ENCODE measurements around the gene OTOP2. TPM values are rescaled to one million over a fixed set of nuclear protein-coding genes. Genes with fewer than 3 reads are reported as not detected.
A peak's percentile ranks its signal among the peaks of the same experiment; 100 is the strongest.

OTOP2 gene
- total and polyA plus RNA-seq, 2 of the 8 experiments (the other 6 are each of a cell fraction or from before 2014, with no cell fraction given), result 0.23 TPM; not detected in 1

DNA sequence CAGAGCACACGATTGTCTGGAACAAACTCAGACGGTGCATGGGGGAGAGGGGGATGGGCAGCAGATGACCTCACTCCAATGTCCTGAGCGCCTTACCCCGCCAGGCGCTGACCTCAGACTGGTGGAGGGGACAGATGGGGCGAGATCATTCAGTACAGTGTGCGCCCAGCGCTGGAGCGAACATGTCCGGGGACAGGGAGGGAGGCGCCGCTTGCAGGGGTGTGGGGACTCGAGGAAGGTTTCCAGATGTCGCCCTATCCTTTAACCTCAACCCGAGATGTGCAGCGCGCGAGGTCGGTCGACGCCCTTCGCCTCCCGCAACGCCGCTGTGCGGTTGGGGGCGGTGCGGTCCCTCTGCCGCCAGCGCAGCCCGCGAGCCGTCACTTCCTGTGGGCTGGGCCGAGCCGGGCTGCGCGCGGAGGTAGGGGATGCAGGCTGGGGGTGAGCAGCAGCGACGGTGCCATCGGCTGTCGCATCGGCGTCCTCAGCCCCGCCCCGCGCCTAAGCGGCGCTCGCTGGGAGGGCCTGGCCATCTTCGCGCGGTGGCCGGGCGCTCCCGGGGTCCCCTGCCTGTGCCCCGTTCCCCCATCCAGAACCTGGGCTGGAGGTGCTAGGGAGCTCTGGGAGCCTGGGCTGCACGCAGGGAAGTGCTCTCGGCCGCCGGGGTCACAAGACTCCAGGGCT, 58.0 kb downstream of the OTOP2 start:
- no peaks in the 10 kb centered on the region for H3K79me2 ChIP-seq (ENCODE audit: control insufficient read depth in 1 of 2, insufficient read depth in 2 of 2, low read length in 2 of 2)
- POLR2A ChIA-PET (ENCODE audit: partially characterized antibody), result interaction anchor here (0.6 to 4.2 kb wide), 12 partner anchors 9 to 149 kb away, joined by 3 to 48 read pairs (median 4); partner anchors contain the start of genes HID1, MRPL58 and NT5C
- peak overlapping the region; percentile 66 for H2BK120ac ChIP-seq (replicated peaks; ENCODE audit: low read depth, low read length)
- DNase-seq (ENCODE audit: low read depth in 1 of 2, low spot score in 2 of 2) (peak in 1 of 2 experiments; percentile 87), FAIRE-seq (no peak)
- peak overlapping the region; percentile 70 to 90 (median 76) for H3K4me3 ChIP-seq (ENCODE audit: extremely low read depth in 1 of 4, insufficient read depth in 2 of 4, low read depth in 3 of 4, low read length in 4 of 4)
- H2BK15ac ChIP-seq (ENCODE audit: low read length), result no peak overlapping the region
- H3K36me3 ChIP-seq (ENCODE audit: control insufficient read depth in 2 of 4, insufficient read depth in 4 of 4, low read length in 3 of 4), result no peaks in the 10 kb centered on the region
- H3K23ac ChIP-seq (ENCODE audit: insufficient read length), result no peak overlapping the region
- peak overlapping the region; percentile 38 for H3K14ac ChIP-seq (ENCODE audit: insufficient read length)
- H3K27ac ChIP-seq (ENCODE audit: low read depth, low read length), result peak overlapping the region; percentile 55; the same call in 1 of the 2 replicates
- H3K56ac ChIP-seq (replicated peaks; ENCODE audit: insufficient read length, low read depth, low read length), result peak overlapping the region; percentile 91
- 0 out of 2 replicates have a peak overlapping the region, but pooled peaks have one; percentile 32 for H2BK20ac ChIP-seq (ENCODE audit: low read length)
- H3K23me2 ChIP-seq (ENCODE audit: low read depth, low read length), result peaks cover 10% of the 10 kb centered on the region; the same call in 1 of the 2 replicates
- H3K9ac ChIP-seq (replicated peaks in 1 of 4; ENCODE audit: extremely low read depth in 1 of 4, low read depth in 3 of 4, low read length in 3 of 4), result peak overlapping the region; percentile 64 to 76 (median 70)
- H4K91ac ChIP-seq (replicated peaks; ENCODE audit: insufficient read length, low read length), result peak overlapping the region; percentile 64
- H4K5ac ChIP-seq (ENCODE audit: insufficient read length, low read depth, low read length), result peak overlapping the region; percentile 93
- 2% methylated on average over 61 of the region's 61 CpGs; no CpG with 5 or more reads in 1 of the 2 experiments for WGBS, 2 experiments (ENCODE audit: extremely low coverage in 1 of 2, insufficient coverage in 1 of 2, insufficient read length in 1 of 2, insufficient replicate concordance in 2 of 2, low coverage in 1 of 2, low lambda C conversion rate in 2 of 2, missing lambda C conversion rate in 1 of 2)
- H2BK5ac ChIP-seq (ENCODE audit: low read depth, low read length), result peak overlapping the region; percentile 84; the same call in 1 of the 2 replicates
- H3K9me3 ChIP-seq (ENCODE audit: insufficient read depth in 2 of 2, low read depth in 1 of 2, low read length in 1 of 2), result no peaks in the 10 kb centered on the region
- no peaks in the 10 kb centered on the region; the same call in 1 of the 2 replicates for H3K79me1 ChIP-seq (ENCODE audit: low read depth, low read length)
- H3K27me3 ChIP-seq (replicated peaks in 1 of 4; ENCODE audit: control insufficient read depth in 3 of 4, extremely low read depth in 1 of 4, insufficient read depth in 3 of 4, low read length in 3 of 4), result peaks cover 0 to 2% (median 1%) of the 10 kb centered on the region in 4 experiments; a peak in 2 of 7 replicates
- peak overlapping the region; percentile 87 for H3K18ac ChIP-seq (ENCODE audit: extremely low read depth, low read length)
- H3K4me1 ChIP-seq (replicated peaks in 1 of 4; ENCODE audit: control insufficient read depth in 3 of 4, insufficient read depth in 4 of 4, low read length in 3 of 4), result peaks cover 4 to 8% (median 7%) of the 10 kb centered on the region in 4 experiments
- peak overlapping the region; percentile 95; the same call in 1 of the 2 replicates for H4K8ac ChIP-seq (ENCODE audit: extremely low read depth, insufficient read depth, low read length)
- H2BK12ac ChIP-seq (ENCODE audit: low read depth, low read length), result peak overlapping the region; percentile 88
- CTCF ChIA-PET (ENCODE audit: partially characterized antibody), result interaction anchor here (0.9 to 2.3 kb wide), 7 partner anchors 9 to 289 kb away, joined by 3 to 19 read pairs (median 6); partner anchors contain the start of genes HID1 and MIF4GD
- H2AFZ ChIP-seq (ENCODE audit: low read length), result peak overlapping the region; percentile 18
- peak overlapping the region; percentile 88 for H3K4ac ChIP-seq (replicated peaks; ENCODE audit: insufficient read length, low read depth, low read length)
- H2AK5ac ChIP-seq (ENCODE audit: low read depth, low read length), result no peak overlapping the region
- peak overlapping the region; percentile 73 to 100 for H3K4me2 ChIP-seq (ENCODE audit: insufficient read depth in 1 of 2, low read depth in 2 of 2, low read length in 2 of 2)
- H4K20me1 ChIP-seq (replicated peaks in 1 of 2; ENCODE audit: control insufficient read depth in 1 of 2, insufficient read depth in 2 of 2, low read length in 2 of 2), result no peaks in the 10 kb centered on the region
- TF ChIP-seq RXRA (IDR thresholded peaks at IDR 0.05; ENCODE audit: insufficient read depth, low read depth, low read length), result no peak
- TF ChIP-seq EP300 (IDR thresholded peaks at IDR 0.05; ENCODE audit: borderline replicate concordance in 1 of 2, low read depth in 2 of 2, low read length in 2 of 2), result peak in 1 of 2 experiments; percentile 46; a peak in 1 of 3 replicates
- TF ChIP-seq BACH1 (IDR thresholded peaks at IDR 0.05; ENCODE audit: low read length), result no peak
- TF ChIP-seq TAF1 (IDR thresholded peaks at IDR 0.05; ENCODE audit: low read depth, low read length), result peak; percentile 76
- TF ChIP-seq POLR2AphosphoS5 (IDR thresholded peaks at IDR 0.05; ENCODE audit: low read depth, low read length), result peak; percentile 90
- TF ChIP-seq HDAC6 (IDR thresholded peaks at IDR 0.05; ENCODE audit: low read depth, low read length), result no peak
- peak; percentile 92 for TF ChIP-seq JUND (IDR thresholded peaks at IDR 0.05; ENCODE audit: low read length)
- peak; percentile 48 for TF ChIP-seq EZH2 (IDR thresholded peaks at IDR 0.05; ENCODE audit: low read depth, low read length, severe bottlenecking)
- peak; percentile 94 to 97 for TF ChIP-seq POLR2A (IDR thresholded peaks at IDR 0.05; ENCODE audit: control extremely low read depth in 1 of 2, low read depth in 2 of 2, low read length in 2 of 2)
- TF ChIP-seq E2F6 (IDR thresholded peaks at IDR 0.05), result peak; percentile 71
- TF ChIP-seq SIRT6 (IDR thresholded peaks at IDR 0.05; ENCODE audit: low read length), result no peak
